Endothelial cell of umbilical vein (primary cell): Measurements from ENCODE around the gene DDR1.

Source experiments
- CTCF ChIP-seq, 2 donors: IDR thresholded peaks; 1 replicate in 1 of 2; 2 replicates in 1 of 2; pipeline ENCODE4 v1.5.1; 2011; ENCODE audit warnings: low read length in 2 of 2, mild to moderate bottlenecking in 2 of 2, moderate library complexity in 2 of 2, control low read depth in 1 of 2, inconsistent platforms in 1 of 2, low read depth in 1 of 2; ENCODE audit not compliant: insufficient read depth in 1 of 2; ENCODE audit errors: extremely low read depth in 1 of 2
- EZH2 ChIP-seq: IDR thresholded peaks from 2 replicates; pipeline ENCODE4 v1.6.1; 2012; ENCODE audit warnings: borderline replicate concordance, low read depth, mild to moderate bottlenecking, moderate library complexity, low read length, inconsistent platforms; ENCODE audit not compliant: severe bottlenecking
- FOS ChIP-seq: IDR thresholded peaks from 2 replicates; pipeline ENCODE4 v1.6.1; 2011; ENCODE audit warnings: mild to moderate bottlenecking, low read length, moderate library complexity, borderline replicate concordance; ENCODE audit not compliant: insufficient read depth
- GATA2 ChIP-seq: IDR thresholded peaks from 2 replicates; pipeline ENCODE4 v1.7.0; 2011; ENCODE audit warnings: low read depth, mild to moderate bottlenecking, moderate library complexity, mixed read lengths, low read length; ENCODE audit not compliant: insufficient read length, insufficient read depth
- JUN ChIP-seq: IDR thresholded peaks from 2 replicates; pipeline ENCODE4 v1.6.1; 2011; ENCODE audit warnings: borderline replicate concordance, low read depth; ENCODE audit not compliant: insufficient read length, insufficient read depth
- MAX ChIP-seq: IDR thresholded peaks from 2 replicates; pipeline ENCODE4 v1.6.1; 2011; ENCODE audit not compliant: insufficient read depth, insufficient read length
- MYC ChIP-seq: IDR thresholded peaks from one replicate; pipeline ENCODE4 v1.6.1; 2011; ENCODE audit warnings: mild to moderate bottlenecking, low read depth, low read length
- POLR2A ChIP-seq: IDR thresholded peaks from 2 replicates; pipeline ENCODE4 v1.6.1; 2012; ENCODE audit warnings: low read depth, mild to moderate bottlenecking, control low read depth, low read length
- POLR2AphosphoS5 ChIP-seq: IDR thresholded peaks from 2 replicates; pipeline ENCODE4 v1.6.1; 2012; ENCODE audit warnings: low read depth, mild to moderate bottlenecking, control low read depth, low read length, moderate library complexity; ENCODE audit not compliant: insufficient read depth

GRCh38 chr6:30886897-30887255 is 2.6 kb downstream of the DDR1 start:
- TF ChIP-seq POLR2A (no peak), CTCF (IDR thresholded peaks at IDR 0.05; ENCODE audit: extremely low read depth in 1 of 2, insufficient read depth in 1 of 2, low read depth in 1 of 2, low read length in 2 of 2) (no peak), MAX (no peak), EZH2 (no peak), POLR2AphosphoS5 (no peak), JUN (no peak), FOS (no peak), GATA2 (no peak), MYC (no peak)
